ENCODE data around the gene POLRMT. TPM values are rescaled to one million over a fixed set of nuclear protein-coding genes. Genes with fewer than 3 reads are reported as not detected.

POLRMT gene
- total RNA-seq, 1 experiment from 2014 or later = 33.2 TPM

DNA sequence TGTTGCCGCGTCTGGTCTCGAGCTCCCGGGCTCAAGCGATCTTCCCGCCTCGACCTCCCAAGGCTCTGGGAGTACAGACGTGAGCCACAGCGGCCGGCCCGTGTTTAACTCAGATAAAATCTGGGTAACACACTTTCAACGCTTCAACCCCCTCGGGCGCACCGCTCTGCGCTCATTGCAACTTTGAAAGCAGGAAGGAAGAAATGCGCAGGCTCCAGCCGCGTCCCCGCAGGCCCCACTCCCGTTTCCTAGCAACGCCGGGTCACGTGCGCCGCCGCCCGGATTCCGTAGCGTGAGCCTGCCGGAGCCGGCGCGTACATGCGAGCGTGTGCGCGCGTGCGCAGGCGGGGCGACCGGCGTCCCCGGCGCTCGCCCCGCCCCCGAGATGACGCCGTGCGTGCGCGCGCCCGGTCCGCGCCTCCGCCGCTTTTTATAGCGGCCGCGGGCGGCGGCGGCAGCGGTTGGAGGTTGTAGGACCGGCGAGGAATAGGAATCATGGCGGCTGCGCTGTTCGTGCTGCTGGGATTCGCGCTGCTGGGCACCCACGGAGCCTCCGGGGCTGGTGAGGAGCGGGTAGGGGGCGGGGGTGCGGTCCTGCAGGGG is 61.1 kb downstream of the POLRMT start, which contains the start of gene BSG:
TSS of gene BSG (plus strand) at position 457 of the 603 bp plus-strand sequence. CDS start at position 496, 39 bp downstream.
- Histone ChIP-seq H3K9me3 (no peaks in the 10 kb centered on the region), H3K4me3 (peak within 1 kb of the TSS; percentile 69), H3K27me3 (no peaks in the 10 kb centered on the region), H3K36me3 (no peaks in the 10 kb centered on the region; the same call in 1 of the 2 replicates)
- DNase-seq = peak; percentile 94

DNA sequence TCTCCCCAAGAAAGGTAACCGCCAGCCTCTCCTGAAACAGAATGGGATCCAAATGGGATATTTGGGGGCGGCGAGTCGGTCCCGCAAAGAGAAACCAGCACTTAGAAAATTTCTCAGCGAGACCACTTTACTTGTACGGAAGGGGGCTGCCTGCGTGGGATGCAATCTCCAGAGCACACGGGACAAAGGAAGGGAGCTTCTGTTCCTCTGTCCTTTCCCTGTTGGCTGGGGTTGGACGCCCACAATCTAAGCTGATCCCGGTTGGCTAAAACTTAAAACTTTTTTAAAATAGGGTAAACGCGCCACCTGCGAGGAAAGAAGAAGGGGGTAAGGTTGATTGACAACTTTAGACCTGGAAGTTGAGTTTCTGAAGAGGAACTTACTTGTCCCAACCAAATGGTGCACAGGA is 61.8 kb downstream of the POLRMT start:
- Histone ChIP-seq H3K36me3 (no peaks in the 10 kb centered on the region; the same call in 1 of the 2 replicates), H3K27me3 (no peaks in the 10 kb centered on the region), H3K9me3 (no peaks in the 10 kb centered on the region), H3K4me3 (peak overlapping the region; percentile 69)
- DNase-seq = no peak

DNA sequence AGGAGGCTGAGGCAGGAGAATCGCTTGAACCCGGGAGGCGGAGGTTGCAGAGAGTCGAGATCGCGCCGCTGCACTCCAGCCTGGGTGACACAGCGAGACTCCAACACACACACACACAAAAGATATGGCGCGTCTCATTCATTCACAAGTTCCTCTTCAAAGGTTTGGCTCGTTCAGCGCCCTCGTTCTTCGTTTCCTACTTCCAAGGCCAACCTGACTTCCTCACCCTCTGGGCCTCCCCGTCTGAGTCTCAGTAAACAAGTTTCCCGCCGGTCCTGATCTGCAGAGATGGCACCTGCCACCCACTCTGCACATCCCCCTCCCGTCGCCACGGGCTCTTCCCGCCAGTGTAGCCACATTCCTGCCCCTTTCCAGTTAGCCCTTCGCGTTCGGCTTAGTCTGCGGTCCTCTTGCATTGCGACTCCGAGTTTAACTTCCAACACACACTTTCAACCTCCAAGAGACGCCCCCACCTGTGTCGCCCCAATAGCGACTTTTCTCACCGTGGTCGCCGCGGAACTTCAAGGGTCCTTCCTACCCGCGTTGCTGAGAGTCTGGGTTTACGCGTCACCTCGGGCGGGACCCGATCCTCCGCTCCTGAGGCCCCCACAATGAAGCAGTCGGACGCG is 62.3 kb downstream of the POLRMT start:
- Histone ChIP-seq H3K4me3 (peak overlapping the region; percentile 69), H3K36me3 (no peaks in the 10 kb centered on the region; the same call in 1 of the 2 replicates), H3K9me3 (no peaks in the 10 kb centered on the region), H3K27me3 (no peaks in the 10 kb centered on the region)
- no peak for DNase-seq

DNA sequence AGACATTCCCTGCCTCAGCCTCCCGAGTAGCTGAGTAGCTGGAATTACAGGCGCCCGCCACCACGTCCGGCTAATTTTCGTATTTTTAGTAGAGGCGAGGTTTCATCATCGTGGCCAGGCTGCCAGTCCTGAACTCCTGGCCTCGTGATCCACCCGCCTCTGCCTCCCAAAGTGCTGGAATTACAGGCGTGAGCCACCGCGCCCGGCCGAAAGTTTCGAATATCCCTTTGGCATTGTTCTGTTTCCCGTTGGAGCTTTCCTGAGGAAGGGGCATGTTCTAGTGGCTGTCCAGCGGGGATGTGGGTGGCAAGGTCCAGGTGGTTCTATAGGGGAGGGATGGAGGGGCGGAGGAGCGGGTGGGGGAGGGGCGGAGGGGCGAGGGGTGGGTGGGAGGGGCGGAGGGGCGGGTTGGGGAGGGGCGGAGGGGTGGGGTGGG is 63.1 kb downstream of the POLRMT start:
- no peaks in the 10 kb centered on the region for H3K9me3 ChIP-seq
- H3K4me3 ChIP-seq = no peak overlapping the region
- no peak for DNase-seq
- no peaks in the 10 kb centered on the region; the same call in 1 of the 2 replicates for H3K36me3 ChIP-seq
- H3K27me3 ChIP-seq = no peaks in the 10 kb centered on the region

DNA sequence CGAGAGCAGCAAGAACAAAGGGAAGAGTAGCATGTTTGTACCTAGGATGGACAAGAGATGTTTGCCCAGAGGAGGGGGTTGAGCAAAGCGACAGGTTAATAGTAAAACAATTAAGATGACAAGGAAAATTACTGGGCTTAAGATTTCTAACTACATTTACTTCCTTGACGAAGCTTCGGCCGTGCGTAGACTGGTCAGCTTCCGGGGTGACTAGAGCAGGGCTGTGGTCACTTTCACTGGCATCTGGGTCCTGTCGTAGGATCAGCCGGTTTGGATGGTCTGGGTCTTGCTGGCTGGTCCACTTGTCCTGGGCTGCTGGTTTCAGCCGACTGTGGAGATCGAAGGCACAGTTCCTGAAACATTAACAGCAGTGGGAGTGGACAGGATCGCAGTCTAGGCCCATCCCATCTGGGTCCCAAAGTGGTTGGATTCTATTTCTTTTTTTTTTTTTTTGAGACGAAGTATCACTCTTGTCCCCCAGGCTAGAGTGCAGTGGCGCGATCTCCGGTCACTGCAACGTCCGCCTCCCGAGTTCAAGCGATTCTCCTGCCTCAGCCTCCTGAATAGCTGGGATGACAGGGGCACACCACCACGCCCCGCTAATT is 65.9 kb downstream of the POLRMT start:
- no peak overlapping the region for H3K4me3 ChIP-seq
- no peaks in the 10 kb centered on the region for H3K27me3 ChIP-seq
- H3K9me3 ChIP-seq = no peaks in the 10 kb centered on the region
- no peaks in the 10 kb centered on the region for H3K36me3 ChIP-seq
- DNase-seq = no peak

Other genes with a start within 250 kb of the POLRMT start
- not detected in 2 replicates for gene C2CD4C, start 224.4 kb downstream of the POLRMT start, total RNA-seq (2014; rRNA removed; shearing (Covaris generic); ENCODE audit: low replicate concordance)
- not detected in 2 replicates for gene SHC2, start 172.5 kb downstream of the POLRMT start, total RNA-seq (2014; rRNA removed; shearing (Covaris generic); ENCODE audit: low replicate concordance)
- gene MADCAM1, start 137.1 kb downstream of the POLRMT start, total RNA-seq (2014; rRNA removed; shearing (Covaris generic); ENCODE audit: low replicate concordance) = not detected in 2 replicates
- 22.6 and 27.7 TPM in 2 replicates for gene TPGS1, start 126.0 kb downstream of the POLRMT start, total RNA-seq (2014; rRNA removed; shearing (Covaris generic); ENCODE audit: low replicate concordance)
- gene CDC34, start 101.8 kb downstream of the POLRMT start, total RNA-seq (2014; rRNA removed; shearing (Covaris generic); ENCODE audit: low replicate concordance) = 46.3 and 76.3 TPM in 2 replicates
- not detected in 2 replicates for gene GZMM, start 89.5 kb downstream of the POLRMT start, total RNA-seq (2014; rRNA removed; shearing (Covaris generic); ENCODE audit: low replicate concordance)
- gene BSG, start 60.9 kb downstream of the POLRMT start, total RNA-seq (2014; rRNA removed; shearing (Covaris generic); ENCODE audit: low replicate concordance) = 222 and 323 TPM in 2 replicates
- gene HCN2, start 43.7 kb downstream of the POLRMT start, total RNA-seq (2014; rRNA removed; shearing (Covaris generic); ENCODE audit: low replicate concordance) = 0.46 TPM in 1 of 2 replicates, not detected in the other
- not detected in 2 replicates for gene FGF22, start 6.3 kb upstream of the POLRMT start, total RNA-seq (2014; rRNA removed; shearing (Covaris generic); ENCODE audit: low replicate concordance)
- 22.0 and 23.5 TPM in 2 replicates for gene RNF126, start 29.7 kb upstream of the POLRMT start, total RNA-seq (2014; rRNA removed; shearing (Covaris generic); ENCODE audit: low replicate concordance)
- gene FSTL3, start 42.9 kb upstream of the POLRMT start, total RNA-seq (2014; rRNA removed; shearing (Covaris generic); ENCODE audit: low replicate concordance) = 16.0 and 25.0 TPM in 2 replicates
- gene PRSS57, start 61.9 kb upstream of the POLRMT start, total RNA-seq (2014; rRNA removed; shearing (Covaris generic); ENCODE audit: low replicate concordance) = not detected in 2 replicates
- gene PALM, start 75.4 kb upstream of the POLRMT start, total RNA-seq (2014; rRNA removed; shearing (Covaris generic); ENCODE audit: low replicate concordance) = 9.3 and 10.5 TPM in 2 replicates
- gene MISP, start 117.6 kb upstream of the POLRMT start, total RNA-seq (2014; rRNA removed; shearing (Covaris generic); ENCODE audit: low replicate concordance) = not detected in 2 replicates
- 197 and 260 TPM in 2 replicates for gene PTBP1, start 163.9 kb upstream of the POLRMT start, total RNA-seq (2014; rRNA removed; shearing (Covaris generic); ENCODE audit: low replicate concordance)
- gene PLPPR3, start 188.4 kb upstream of the POLRMT start, total RNA-seq (2014; rRNA removed; shearing (Covaris generic); ENCODE audit: low replicate concordance) = not detected in 2 replicates
- not detected in 2 replicates for gene AZU1, start 194.3 kb upstream of the POLRMT start, total RNA-seq (2014; rRNA removed; shearing (Covaris generic); ENCODE audit: low replicate concordance)
- gene PRTN3, start 207.5 kb upstream of the POLRMT start, total RNA-seq (2014; rRNA removed; shearing (Covaris generic); ENCODE audit: low replicate concordance) = not detected in 2 replicates
- gene ELANE, start 218.8 kb upstream of the POLRMT start, total RNA-seq (2014; rRNA removed; shearing (Covaris generic); ENCODE audit: low replicate concordance) = not detected in 2 replicates
- 2.8 TPM in 1 of 2 replicates, not detected in the other for gene CFD, start 226.1 kb upstream of the POLRMT start, total RNA-seq (2014; rRNA removed; shearing (Covaris generic); ENCODE audit: low replicate concordance)

Measured in MG63 (cell line).